Measurements from ENCODE around the gene TRHDE. TPM values are rescaled to one million over a fixed set of nuclear protein-coding genes. Genes with fewer than 3 reads are reported as not detected.

The TRHDE gene
- total and polyA plus RNA-seq, 9 of the 15 experiments (the other 6 are each of a cell fraction or from before 2014, with no cell fraction given) = 0.03 to 0.29 (median 0.09) TPM

DNA sequence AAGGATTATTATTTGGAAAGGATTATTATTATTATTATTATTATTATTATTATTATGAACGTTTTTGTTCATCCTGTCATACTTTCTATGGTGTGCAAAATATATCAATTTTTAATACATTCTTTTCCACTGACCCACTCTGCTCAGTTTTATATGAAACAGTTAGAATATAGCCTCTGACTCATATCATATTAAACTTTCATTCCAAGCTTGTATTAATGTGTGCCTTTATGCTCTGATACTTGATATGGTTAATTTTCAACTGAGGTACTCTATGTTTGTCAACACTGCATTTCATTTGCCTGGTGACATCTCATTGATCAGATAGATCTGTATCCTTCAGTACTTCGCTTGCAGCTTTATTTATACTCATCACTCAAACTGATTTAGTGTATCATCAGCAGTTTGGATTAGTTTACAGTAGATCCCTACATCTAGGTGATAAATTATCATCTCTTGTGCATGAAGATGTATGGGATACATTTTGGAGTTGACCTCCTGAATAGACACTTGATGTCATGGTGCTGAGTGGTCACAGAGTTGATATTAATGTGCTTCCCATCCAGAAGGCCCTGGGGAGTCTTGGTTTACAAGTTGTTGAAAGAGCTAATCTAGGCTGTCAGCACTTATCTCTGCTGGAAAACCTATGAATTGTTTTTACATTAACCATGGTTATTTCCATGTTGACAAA lies 271.8 kb downstream of the TRHDE start (continued):
- no peak for TF ChIP-seq ZNF780A (CRISPR knock-in tag; IDR thresholded peaks at IDR 0.05)
- TF ChIP-seq BMI1 (IDR thresholded peaks at IDR 0.05; ENCODE audit: low read length) = no peak
- TF ChIP-seq NR1H2 (CRISPR knock-in tag; IDR thresholded peaks at IDR 0.05) = no peak

DNA sequence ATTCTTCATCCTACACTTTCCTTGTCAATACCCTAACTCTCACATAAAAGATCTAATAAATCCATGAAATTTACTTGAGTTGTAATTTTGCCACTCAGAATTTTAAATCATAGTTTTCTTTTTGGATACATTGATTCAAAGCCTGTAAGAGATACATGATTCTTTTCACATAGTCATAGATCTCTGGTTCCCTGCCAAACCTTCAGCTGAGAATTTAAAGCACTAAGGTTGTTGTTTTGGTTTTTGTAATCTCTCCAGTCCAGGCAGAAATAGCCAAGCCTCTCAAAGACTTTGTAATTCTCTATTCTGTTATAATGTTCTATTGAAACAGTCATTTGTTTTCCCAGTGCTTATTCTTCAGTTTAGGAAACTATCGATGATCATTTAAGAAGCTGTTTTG lies 273.9 kb downstream of the TRHDE start:
- no TSS peak for BruUV-seq (replicated peaks)
- intact Hi-C loops (cut with micrococcal nuclease) (no loop called here), in situ Hi-C loops (cut with MboI) (no loop called here)
- Histone ChIP-seq H4K20me1 (replicated peaks; ENCODE audit: control insufficient read depth, insufficient read depth, low read length) (no peaks in the 10 kb centered on the region), H3K9ac (ENCODE audit: insufficient read depth in 1 of 2, low read depth in 2 of 2, low read length in 2 of 2) (no peak overlapping the region), H2AFZ (ENCODE audit: low read depth, low read length) (no peak overlapping the region), H3K4me3 (no peak overlapping the region), H3K4me1 (replicated peaks in 1 of 2; ENCODE audit: control insufficient read depth in 2 of 2, insufficient read depth in 2 of 2, low read length in 2 of 2) (no peaks in the 10 kb centered on the region), H3K4me2 (ENCODE audit: insufficient read depth, low read length) (no peak overlapping the region), H3K9me3 (replicated peaks; ENCODE audit: control insufficient read depth, insufficient read depth, low read depth, low read length) (0 out of 2 replicates have a peak, but pooled peaks cover 1% of the 10 kb centered on the region), H3K27ac (ENCODE audit: extremely low read depth, low read depth, low read length) (no peak overlapping the region), H3K27me3 (ENCODE audit: control insufficient read depth in 2 of 2, insufficient read depth in 2 of 2, low read length in 2 of 2) (no peaks in the 10 kb centered on the region), H3K79me2 (ENCODE audit: control insufficient read depth, insufficient read depth, low read length) (no peaks in the 10 kb centered on the region), H3K9me1 (ENCODE audit: control insufficient read depth, insufficient read depth, low read length) (no peaks in the 10 kb centered on the region), H3K36me3 (ENCODE audit: control insufficient read depth, insufficient read depth, low read length) (no peaks in the 10 kb centered on the region)
- ChIA-PET POLR2A (no interaction called here), CTCF (ENCODE audit: low intra/inter-chr PET ratio) (no interaction called here)
- ATAC-seq (no peak), DNase-seq (ENCODE audit: extremely low read depth in 1 of 4, low spot score in 3 of 4) (no peak), FAIRE-seq (no peak)
- WGBS (ENCODE audit: insufficient coverage, low coverage, missing lambda C conversion rate) = 0% methylated on average over 1 of the region's 1 CpG
- TF ChIP-seq, protein P1, sequence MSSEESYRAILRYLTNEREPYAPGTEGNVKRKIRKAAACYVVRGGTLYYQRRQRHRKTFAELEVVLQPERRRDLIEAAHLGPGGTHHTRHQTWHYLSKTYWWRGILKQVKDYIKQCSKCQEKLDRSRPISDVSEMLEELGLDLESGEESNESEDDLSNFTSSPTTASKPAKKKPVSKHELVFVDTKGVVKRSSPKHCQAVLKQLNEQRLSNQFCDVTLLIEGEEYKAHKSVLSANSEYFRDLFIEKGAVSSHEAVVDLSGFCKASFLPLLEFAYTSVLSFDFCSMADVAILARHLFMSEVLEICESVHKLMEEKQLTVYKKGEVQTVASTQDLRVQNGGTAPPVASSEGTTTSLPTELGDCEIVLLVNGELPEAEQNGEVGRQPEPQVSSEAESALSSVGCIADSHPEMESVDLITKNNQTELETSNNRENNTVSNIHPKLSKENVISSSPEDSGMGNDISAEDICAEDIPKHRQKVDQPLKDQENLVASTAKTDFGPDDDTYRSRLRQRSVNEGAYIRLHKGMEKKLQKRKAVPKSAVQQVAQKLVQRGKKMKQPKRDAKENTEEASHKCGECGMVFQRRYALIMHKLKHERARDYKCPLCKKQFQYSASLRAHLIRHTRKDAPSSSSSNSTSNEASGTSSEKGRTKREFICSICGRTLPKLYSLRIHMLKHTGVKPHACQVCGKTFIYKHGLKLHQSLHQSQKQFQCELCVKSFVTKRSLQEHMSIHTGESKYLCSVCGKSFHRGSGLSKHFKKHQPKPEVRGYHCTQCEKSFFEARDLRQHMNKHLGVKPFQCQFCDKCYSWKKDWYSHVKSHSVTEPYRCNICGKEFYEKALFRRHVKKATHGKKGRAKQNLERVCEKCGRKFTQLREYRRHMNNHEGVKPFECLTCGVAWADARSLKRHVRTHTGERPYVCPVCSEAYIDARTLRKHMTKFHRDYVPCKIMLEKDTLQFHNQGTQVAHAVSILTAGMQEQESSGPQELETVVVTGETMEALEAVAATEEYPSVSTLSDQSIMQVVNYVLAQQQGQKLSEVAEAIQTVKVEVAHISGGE (CRISPR knock-in tag; IDR thresholded peaks at IDR 0.05) = no peak
- TF ChIP-seq, protein P2, sequence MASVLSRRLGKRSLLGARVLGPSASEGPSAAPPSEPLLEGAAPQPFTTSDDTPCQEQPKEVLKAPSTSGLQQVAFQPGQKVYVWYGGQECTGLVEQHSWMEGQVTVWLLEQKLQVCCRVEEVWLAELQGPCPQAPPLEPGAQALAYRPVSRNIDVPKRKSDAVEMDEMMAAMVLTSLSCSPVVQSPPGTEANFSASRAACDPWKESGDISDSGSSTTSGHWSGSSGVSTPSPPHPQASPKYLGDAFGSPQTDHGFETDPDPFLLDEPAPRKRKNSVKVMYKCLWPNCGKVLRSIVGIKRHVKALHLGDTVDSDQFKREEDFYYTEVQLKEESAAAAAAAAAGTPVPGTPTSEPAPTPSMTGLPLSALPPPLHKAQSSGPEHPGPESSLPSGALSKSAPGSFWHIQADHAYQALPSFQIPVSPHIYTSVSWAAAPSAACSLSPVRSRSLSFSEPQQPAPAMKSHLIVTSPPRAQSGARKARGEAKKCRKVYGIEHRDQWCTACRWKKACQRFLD (CRISPR knock-in tag; IDR thresholded peaks at IDR 0.05) = no peak
- TF ChIP-seq, protein P3, sequence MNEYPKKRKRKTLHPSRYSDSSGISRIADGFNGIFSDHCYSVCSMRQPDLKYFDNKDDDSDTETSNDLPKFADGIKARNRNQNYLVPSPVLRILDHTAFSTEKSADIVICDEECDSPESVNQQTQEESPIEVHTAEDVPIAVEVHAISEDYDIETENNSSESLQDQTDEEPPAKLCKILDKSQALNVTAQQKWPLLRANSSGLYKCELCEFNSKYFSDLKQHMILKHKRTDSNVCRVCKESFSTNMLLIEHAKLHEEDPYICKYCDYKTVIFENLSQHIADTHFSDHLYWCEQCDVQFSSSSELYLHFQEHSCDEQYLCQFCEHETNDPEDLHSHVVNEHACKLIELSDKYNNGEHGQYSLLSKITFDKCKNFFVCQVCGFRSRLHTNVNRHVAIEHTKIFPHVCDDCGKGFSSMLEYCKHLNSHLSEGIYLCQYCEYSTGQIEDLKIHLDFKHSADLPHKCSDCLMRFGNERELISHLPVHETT (CRISPR knock-in tag; conservative IDR thresholded peaks at IDR 0.05 in 1 of 2, IDR thresholded peaks at IDR 0.05 in 1 of 2) = no peak
- TF ChIP-seq TCFL5 (CRISPR knock-in tag; conservative IDR thresholded peaks at IDR 0.05) (no peak), SMARCB1 (IDR thresholded peaks at IDR 0.05; ENCODE audit: insufficient read length, low read depth) (no peak), PTRF (tag; IDR thresholded peaks at IDR 0.05) (no peak), SAFB (IDR thresholded peaks at IDR 0.05; ENCODE audit: borderline replicate concordance, low read depth, low read length) (no peak), HDAC3 (IDR thresholded peaks at IDR 0.05; ENCODE audit: borderline replicate concordance, partially characterized antibody) (no peak), CTBP1 (IDR thresholded peaks at IDR 0.05; ENCODE audit: borderline replicate concordance) (no peak), PHB (CRISPR knock-in tag; IDR thresholded peaks at IDR 0.05) (no peak)
